ENCODE data around the gene PSMD12.

Gene PSMD12

GRCh38 chr17:67378454-67379250, 12.3 kb upstream of the PSMD12 start:
- ChIA-PET CTCF (interaction anchor here (0.6 to 9.3 kb wide), 59 partner anchors 10 to 339 kb away, joined by 3 to 164 read pairs (median 5); partner anchors contain the start of genes NOL11 and PSMD12), POLR2A (interaction anchor here (1.0 kb wide), 1 partner anchor 191 kb away, joined by 4 read pairs; no protein-coding TSS in a partner anchor)
- H3K4me3 ChIP-seq (ENCODE audit: low read depth, low read length), result peak overlapping the region; percentile 75
- TF ChIP-seq CTCF (IDR thresholded peaks at IDR 0.05; ENCODE audit: insufficient read depth, low read length, missing control alignments), result peak; percentile 50
- no peak for DNase-seq (ENCODE audit: low read depth, low spot score)

- peak overlapping the region; percentile 75 for H3K4me3 ChIP-seq (ENCODE audit: low read depth, low read length)
- POLR2A ChIA-PET, result interaction anchor here (0.6 to 1.0 kb wide), 2 partner anchors 20 to 192 kb away, joined by 3 to 4 read pairs; no protein-coding TSS in a partner anchor
- no peak for DNase-seq (ENCODE audit: low read depth, low spot score)
- CTCF ChIA-PET, result interaction anchor here (0.7 to 9.3 kb wide), 42 partner anchors 9 to 340 kb away, joined by 3 to 164 read pairs (median 6); partner anchors contain the start of genes NOL11 and PSMD12
- TF ChIP-seq CTCF (IDR thresholded peaks at IDR 0.05; ENCODE audit: insufficient read depth, low read length, missing control alignments), result peak; percentile 38
Observed at GRCh38 chr17:67377488-67378453, 11.4 kb upstream of the PSMD12 start.

GRCh38 chr17:67376737-67377487, 10.5 kb upstream of the PSMD12 start, which contains the start of gene PITPNC1:
PITPNC1 (plus strand) TSS chr17:67377281.
- DNase-seq (ENCODE audit: low read depth, low spot score), result no peak
- TF ChIP-seq CTCF (IDR thresholded peaks at IDR 0.05; ENCODE audit: insufficient read depth, low read length, missing control alignments), result peak; percentile 1
- POLR2A ChIA-PET, result interaction anchor here (0.6 to 1.5 kb wide), 2 partner anchors 10 to 19 kb away, joined by 3 read pairs; no protein-coding TSS in a partner anchor
- H3K4me3 ChIP-seq (ENCODE audit: low read depth, low read length), result peak within 1 kb of the TSS; percentile 75
- CTCF ChIA-PET, result interaction anchor here (1.1 to 9.3 kb wide), 22 partner anchors 12 to 340 kb away, joined by 3 to 164 read pairs (median 12); partner anchors contain the start of genes NOL11 and PSMD12

- TF ChIP-seq CTCF (IDR thresholded peaks at IDR 0.05; ENCODE audit: insufficient read depth, low read length, missing control alignments), result no peak
- ChIA-PET CTCF (interaction anchor here (0.8 to 9.3 kb wide), 21 partner anchors 12 to 340 kb away, joined by 3 to 164 read pairs (median 11); partner anchors contain the start of genes NOL11 and PSMD12), POLR2A (interaction anchor here (1.5 kb wide), 1 partner anchor 9 kb away, joined by 3 read pairs; no protein-coding TSS in a partner anchor)
- H3K4me3 ChIP-seq (ENCODE audit: low read depth, low read length), result peak overlapping the region; percentile 75
- peak; percentile 37 for DNase-seq (ENCODE audit: low read depth, low spot score)
Observed at GRCh38 chr17:67376415-67376736, 10.0 kb upstream of the PSMD12 start.

- no peak for TF ChIP-seq CTCF (IDR thresholded peaks at IDR 0.05; ENCODE audit: insufficient read depth, low read length, missing control alignments)
- ChIA-PET CTCF (interaction anchor here (0.7 to 9.3 kb wide), 39 partner anchors 13 to 364 kb away, joined by 3 to 164 read pairs (median 5); partner anchors contain the start of genes NOL11 and PSMD12), POLR2A (interaction anchor here (1.5 kb wide), 1 partner anchor 9 kb away, joined by 3 read pairs; no protein-coding TSS in a partner anchor)
- H3K4me3 ChIP-seq (ENCODE audit: low read depth, low read length), result no peak overlapping the region
- DNase-seq (ENCODE audit: low read depth, low spot score), result no peak
Observed at GRCh38 chr17:67375716-67376115, 9.3 kb upstream of the PSMD12 start.
